ENCODE measurements around the gene SUN5. TPM values are rescaled to one million over a fixed set of nuclear protein-coding genes. Genes with fewer than 3 reads are reported as not detected.

The SUN5 gene
- total and polyA plus RNA-seq, 2 donors (not counting 1 experiment from before 2014, with no cell fraction given), result not detected

GRCh38 chr20:33026779-33027759, 22.8 kb upstream of the SUN5 start:
- DNase-seq (no peak), ATAC-seq (ENCODE audit: low read depth) (no peak)
- WGBS (ENCODE audit: insufficient coverage), result 92% methylated on average over 7 of the region's 10 CpGs
- CTCF ChIA-PET, result no interaction called here
- Histone ChIP-seq H3K4me1 (ENCODE audit: control insufficient read depth in 2 of 2, insufficient read depth in 2 of 2, low read length in 2 of 2) (no peaks in the 10 kb centered on the region), H3K79me2 (ENCODE audit: control insufficient read depth, insufficient read depth, low read length) (no peaks in the 10 kb centered on the region), H2AFZ (ENCODE audit: insufficient read depth, low read depth, low read length, poor library complexity, severe bottlenecking) (no peak overlapping the region), H3K27ac (ENCODE audit: low read length in 2 of 2) (no peak overlapping the region), H3K4me3 (ENCODE audit: control extremely low read depth in 1 of 5, extremely low read depth in 1 of 5, insufficient read depth in 1 of 5, low read depth in 2 of 5, low read length in 4 of 5) (no peak overlapping the region), H4K20me1 (ENCODE audit: control insufficient read depth, insufficient read depth, low read length, poor library complexity, severe bottlenecking) (no peaks in the 10 kb centered on the region), H3K4me2 (replicated peaks; ENCODE audit: low read depth, low read length, poor library complexity, severe bottlenecking) (no peak overlapping the region), H3K9me3 (ENCODE audit: control extremely low read depth in 1 of 3, control insufficient read depth in 2 of 3, insufficient read depth in 1 of 3, low read length in 2 of 3) (no peaks in the 10 kb centered on the region), H3K9ac (ENCODE audit: low read length) (no peak overlapping the region), H3K36me3 (replicated peaks in 1 of 2; ENCODE audit: control extremely low read depth in 1 of 2, control insufficient read depth in 1 of 2, extremely low read depth in 1 of 2, insufficient read depth in 2 of 2, low read length in 1 of 2) (no peaks in the 10 kb centered on the region), H3K27me3 (replicated peaks in 1 of 4; ENCODE audit: control extremely low read depth in 1 of 4, control insufficient read depth in 3 of 4, insufficient read depth in 4 of 4, low read length in 3 of 4) (peaks cover 0 to 4% (median 0%) of the 10 kb centered on the region in 4 experiments)
- no peak for TF ChIP-seq EZH2 (IDR thresholded peaks at IDR 0.05; ENCODE audit: borderline replicate concordance, insufficient read depth, low read depth, low read length, poor library complexity, severe bottlenecking)
- TF ChIP-seq, protein P1, sequence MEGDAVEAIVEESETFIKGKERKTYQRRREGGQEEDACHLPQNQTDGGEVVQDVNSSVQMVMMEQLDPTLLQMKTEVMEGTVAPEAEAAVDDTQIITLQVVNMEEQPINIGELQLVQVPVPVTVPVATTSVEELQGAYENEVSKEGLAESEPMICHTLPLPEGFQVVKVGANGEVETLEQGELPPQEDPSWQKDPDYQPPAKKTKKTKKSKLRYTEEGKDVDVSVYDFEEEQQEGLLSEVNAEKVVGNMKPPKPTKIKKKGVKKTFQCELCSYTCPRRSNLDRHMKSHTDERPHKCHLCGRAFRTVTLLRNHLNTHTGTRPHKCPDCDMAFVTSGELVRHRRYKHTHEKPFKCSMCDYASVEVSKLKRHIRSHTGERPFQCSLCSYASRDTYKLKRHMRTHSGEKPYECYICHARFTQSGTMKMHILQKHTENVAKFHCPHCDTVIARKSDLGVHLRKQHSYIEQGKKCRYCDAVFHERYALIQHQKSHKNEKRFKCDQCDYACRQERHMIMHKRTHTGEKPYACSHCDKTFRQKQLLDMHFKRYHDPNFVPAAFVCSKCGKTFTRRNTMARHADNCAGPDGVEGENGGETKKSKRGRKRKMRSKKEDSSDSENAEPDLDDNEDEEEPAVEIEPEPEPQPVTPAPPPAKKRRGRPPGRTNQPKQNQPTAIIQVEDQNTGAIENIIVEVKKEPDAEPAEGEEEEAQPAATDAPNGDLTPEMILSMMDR (IDR thresholded peaks at IDR 0.05), result no peak
- Mint-ChIP-seq H3K4me3 (no peak overlapping the region), H3K27me3 (no peaks in the 10 kb centered on the region), H3K4me1 (no peaks in the 10 kb centered on the region), H3K27ac (no peak overlapping the region), H3K9me3 (ENCODE audit: insufficient read depth) (no peaks in the 10 kb centered on the region)
- intact Hi-C loops (cut with micrococcal nuclease), result no loop called here
- POLR2A ChIA-PET, result no interaction called here

All from B cell (primary cell).